Caco-2 (cell line): ENCODE data around the gene KIF6. TPM values are rescaled to one million over a fixed set of nuclear protein-coding genes. Genes with fewer than 3 reads are reported as not detected.

Experiments used
- BruUV-seq: library from RNA; stranded (reverse); fragments of 400-500 nt; replicated peaks from 2 replicates; lab custom pipeline; 2021; lab: Mats Ljungman, UMichigan
- CTCF ChIA-PET: fragments of 300-600 bp; sonication (Branson Sonifier 250); formaldehyde crosslinking; loops from one replicate; lab custom pipeline; 2022; ENCODE audit warnings: antibody characterized with exemption; lab: Charles Lee
- POLR2A ChIA-PET: fragments of 300-600 bp; sonication (Branson Sonifier 250); formaldehyde crosslinking; loops from one replicate; lab custom pipeline; 2022; ENCODE audit warnings: antibody characterized with exemption; lab: Charles Lee
- DNase-seq, 2 experiments: peaks; one replicate each; pipeline versions ENCODE4 v3.0.0 to v3.0.0-alpha.2; 2020 to 2022
- H3K27me3 ChIP-seq: replicated peaks from 2 replicates; pipeline ENCODE4 v1.6.0; 2011; ENCODE audit warnings: low read length; ENCODE audit not compliant: control insufficient read depth, insufficient read depth
- H3K36me3 ChIP-seq: 2 replicates; pipeline ENCODE4 v1.5.1; 2011; ENCODE audit warnings: low read length; ENCODE audit not compliant: control insufficient read depth, insufficient read depth
- H3K4me1 ChIP-seq: fragments of 250-450 bp; sonication (Bioruptor Pico); 2 replicates; pipeline ENCODE4 v1.5.1; 2020; ENCODE audit warnings: mild to moderate bottlenecking
- H3K4me3 ChIP-seq: 2 replicates; pipeline ENCODE4 v1.5.1; 2011; ENCODE audit warnings: low read depth, mild to moderate bottlenecking, control low read depth, low read length
- H3K9me3 ChIP-seq: fragments of 250-450 bp; sonication (Bioruptor Pico); 2 replicates; pipeline ENCODE4 v1.5.1; 2020; ENCODE audit warnings: mild to moderate bottlenecking, moderate library complexity
- H3K27ac Mint-ChIP-seq: one replicate; pipeline ENCODE4 v1.8.0; 2022; ENCODE audit warnings: mixed read lengths; ENCODE audit not compliant: unreplicated experiment
- H3K27me3 Mint-ChIP-seq: one replicate; pipeline ENCODE4 v1.8.0; 2022; ENCODE audit warnings: mixed read lengths; ENCODE audit not compliant: insufficient read depth, unreplicated experiment
- H3K36me3 Mint-ChIP-seq: one replicate; pipeline ENCODE4 v1.8.0; 2022; ENCODE audit warnings: mild to moderate bottlenecking, mixed read lengths; ENCODE audit not compliant: insufficient read depth, unreplicated experiment
- H3K4me1 Mint-ChIP-seq: one replicate; pipeline ENCODE4 v1.8.0; 2022; ENCODE audit warnings: low read depth, mixed read lengths; ENCODE audit not compliant: unreplicated experiment
- H3K4me3 Mint-ChIP-seq: one replicate; pipeline ENCODE4 v1.8.0; 2022; ENCODE audit warnings: mild to moderate bottlenecking, moderate library complexity, mixed read lengths; ENCODE audit not compliant: unreplicated experiment
- H3K9me3 Mint-ChIP-seq: one replicate; pipeline ENCODE4 v1.8.0; 2022; ENCODE audit warnings: mixed read lengths; ENCODE audit not compliant: unreplicated experiment
- CTCF ChIP-seq, 2 experiments: fragments of 200-600 bp in 1 of 2; IDR thresholded peaks; 1 replicate in 1 of 2; 2 replicates in 1 of 2; pipeline versions ENCODE4 v1.5.1 to v1.8.0; 2011 to 2022; ENCODE audit warnings: antibody characterized with exemption in 1 of 2, control low read depth in 1 of 2, inconsistent platforms in 1 of 2, low read depth in 1 of 2, low read length in 1 of 2, mild to moderate bottlenecking in 1 of 2, moderate library complexity in 1 of 2; ENCODE audit not compliant: insufficient read depth in 1 of 2, severe bottlenecking in 1 of 2, unreplicated experiment in 1 of 2
- intact Hi-C: fragments of 100-400 bp; cut with micrococcal nuclease; formaldehyde crosslinking; loops from one replicate; pipeline ENCODE4 v1.10.0; 2022; ENCODE audit not compliant: unreplicated experiment
- total RNA-seq: library from RNA; stranded (reverse); gene quantifications from 2 replicates; pipeline ENCODE4 v1.2.3, GENCODE V29; 2022

KIF6 gene
- total RNA-seq, 1 experiment from 2014 or later, result not detected

GRCh38 chr6:39303425-39304153 lies 421.6 kb downstream of the KIF6 start:
- no peak for DNase-seq
- no peak for TF ChIP-seq CTCF (IDR thresholded peaks at IDR 0.05; ENCODE audit: insufficient read depth in 1 of 2, low read depth in 1 of 2, low read length in 1 of 2, severe bottlenecking in 1 of 2, unreplicated experiment in 1 of 2)
- Mint-ChIP-seq H3K27me3 (no peaks in the 10 kb centered on the region), H3K9me3 (no peaks in the 10 kb centered on the region), H3K36me3 (no peaks in the 10 kb centered on the region), H3K27ac (no peak overlapping the region), H3K4me1 (peaks cover 7% of the 10 kb centered on the region), H3K4me3 (no peak overlapping the region)
- H3K4me3 ChIP-seq, result no peak overlapping the region
- no peaks in the 10 kb centered on the region for H3K27me3 ChIP-seq
- intact Hi-C loops, result loop anchor here (1.0 to 2.0 kb wide), 6 partner anchors 37 to 331 kb away; partner anchors contain the start of gene KCNK5
- ChIA-PET CTCF (interaction anchor here (1.0 to 2.9 kb wide), 14 partner anchors 23 to 306 kb away, joined by 3 to 34 read pairs (median 5); no protein-coding TSS in a partner anchor), POLR2A (interaction anchor here (0.6 kb wide), 1 partner anchor 145 kb away, joined by 9 read pairs; no protein-coding TSS in a partner anchor)
- no peaks in the 10 kb centered on the region for H3K36me3 ChIP-seq
- H3K9me3 ChIP-seq, result no peaks in the 10 kb centered on the region
- peaks cover 9% of the 10 kb centered on the region for H3K4me1 ChIP-seq
- BruUV-seq, result no TSS peak

GRCh38 chr6:39302669-39303424 lies 422.4 kb downstream of the KIF6 start:
- no peak overlapping the region for H3K4me3 ChIP-seq
- DNase-seq, result peak; percentile 84 to 88
- CTCF ChIA-PET, result interaction anchor here (0.6 to 2.9 kb wide), 15 partner anchors 22 to 306 kb away, joined by 3 to 34 read pairs (median 5); no protein-coding TSS in a partner anchor
- H3K9me3 Mint-ChIP-seq, result no peaks in the 10 kb centered on the region
- H3K27ac Mint-ChIP-seq, result no peak overlapping the region
- peaks cover 10% of the 10 kb centered on the region for H3K4me1 Mint-ChIP-seq
- peak; percentile 87 to 90 for TF ChIP-seq CTCF (IDR thresholded peaks at IDR 0.05; ENCODE audit: insufficient read depth in 1 of 2, low read depth in 1 of 2, low read length in 1 of 2, severe bottlenecking in 1 of 2, unreplicated experiment in 1 of 2)
- POLR2A ChIA-PET, result no interaction called here
- H3K27me3 ChIP-seq, result no peaks in the 10 kb centered on the region
- peak overlapping the region; percentile 57 for H3K4me3 Mint-ChIP-seq
- H3K27me3 Mint-ChIP-seq, result no peaks in the 10 kb centered on the region
- intact Hi-C loops, result loop anchor here (1.0 to 2.0 kb wide), 6 partner anchors 36 to 330 kb away; partner anchors contain the start of gene KCNK5
- BruUV-seq, result no TSS peak
- no peaks in the 10 kb centered on the region for H3K9me3 ChIP-seq
- no peaks in the 10 kb centered on the region for H3K36me3 Mint-ChIP-seq
- H3K36me3 ChIP-seq, result no peaks in the 10 kb centered on the region
- peaks cover 17% of the 10 kb centered on the region for H3K4me1 ChIP-seq

GRCh38 chr6:39302011-39302410 lies 423.2 kb downstream of the KIF6 start:
- H3K4me1 ChIP-seq, result peaks cover 21% of the 10 kb centered on the region
- Mint-ChIP-seq H3K9me3 (no peaks in the 10 kb centered on the region), H3K36me3 (no peaks in the 10 kb centered on the region), H3K27ac (no peak overlapping the region), H3K4me3 (no peak overlapping the region), H3K4me1 (peaks cover 14% of the 10 kb centered on the region), H3K27me3 (no peaks in the 10 kb centered on the region)
- POLR2A ChIA-PET, result no interaction called here
- no peak for DNase-seq
- no TSS peak for BruUV-seq
- H3K36me3 ChIP-seq, result no peaks in the 10 kb centered on the region
- H3K9me3 ChIP-seq, result no peaks in the 10 kb centered on the region
- H3K4me3 ChIP-seq, result no peak overlapping the region
- no peak for TF ChIP-seq CTCF (IDR thresholded peaks at IDR 0.05; ENCODE audit: insufficient read depth in 1 of 2, low read depth in 1 of 2, low read length in 1 of 2, severe bottlenecking in 1 of 2, unreplicated experiment in 1 of 2)
- CTCF ChIA-PET, result interaction anchor here (1.2 to 2.9 kb wide), 6 partner anchors 21 to 200 kb away, joined by 3 to 34 read pairs (median 9); no protein-coding TSS in a partner anchor
- no peaks in the 10 kb centered on the region for H3K27me3 ChIP-seq
- intact Hi-C loops, result loop anchor here (2.0 kb wide), 3 partner anchors 35 to 329 kb away; no protein-coding TSS in a partner anchor
